CD4-positive, alpha-beta T cell treated with Interleukin-4 for 4 hours (primary cell): ENCODE data around the gene RANBP3.
"Not testable (repeated sequence)": the region's sequence is repeated elsewhere in the genome, so short reads cannot be mapped to it uniquely, and the experiment has no call there.

Source experiments
- DNase-seq: peaks from one replicate; pipeline ENCODE4 v3.0.0-alpha.2; 2020

RANBP3 gene

GRCh38 chr19:5963259-5963658 lies 14.7 kb downstream of the RANBP3 start:
- not testable (repeated sequence) for DNase-seq

- DNase-seq = peak; percentile 95
Observed at GRCh38 chr19:5961969-5962945, 15.7 kb downstream of the RANBP3 start.

DNA sequence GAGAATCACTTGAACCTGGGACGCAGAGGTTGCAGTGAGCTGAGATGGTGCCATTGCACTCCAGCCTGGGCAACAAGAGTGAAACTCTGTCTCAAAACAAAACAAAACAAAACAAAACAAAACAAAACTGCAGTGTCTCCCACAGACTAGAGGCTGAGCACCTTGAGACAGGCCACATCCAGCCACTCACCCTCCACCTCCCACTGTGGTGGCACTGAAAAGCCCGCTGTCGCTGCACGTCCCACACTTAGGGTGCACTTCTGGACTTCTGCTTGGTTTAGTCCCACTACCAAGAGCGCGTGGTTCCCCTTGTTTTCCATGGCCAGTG lies 16.3 kb downstream of the RANBP3 start:
- not testable (repeated sequence) for DNase-seq

DNA sequence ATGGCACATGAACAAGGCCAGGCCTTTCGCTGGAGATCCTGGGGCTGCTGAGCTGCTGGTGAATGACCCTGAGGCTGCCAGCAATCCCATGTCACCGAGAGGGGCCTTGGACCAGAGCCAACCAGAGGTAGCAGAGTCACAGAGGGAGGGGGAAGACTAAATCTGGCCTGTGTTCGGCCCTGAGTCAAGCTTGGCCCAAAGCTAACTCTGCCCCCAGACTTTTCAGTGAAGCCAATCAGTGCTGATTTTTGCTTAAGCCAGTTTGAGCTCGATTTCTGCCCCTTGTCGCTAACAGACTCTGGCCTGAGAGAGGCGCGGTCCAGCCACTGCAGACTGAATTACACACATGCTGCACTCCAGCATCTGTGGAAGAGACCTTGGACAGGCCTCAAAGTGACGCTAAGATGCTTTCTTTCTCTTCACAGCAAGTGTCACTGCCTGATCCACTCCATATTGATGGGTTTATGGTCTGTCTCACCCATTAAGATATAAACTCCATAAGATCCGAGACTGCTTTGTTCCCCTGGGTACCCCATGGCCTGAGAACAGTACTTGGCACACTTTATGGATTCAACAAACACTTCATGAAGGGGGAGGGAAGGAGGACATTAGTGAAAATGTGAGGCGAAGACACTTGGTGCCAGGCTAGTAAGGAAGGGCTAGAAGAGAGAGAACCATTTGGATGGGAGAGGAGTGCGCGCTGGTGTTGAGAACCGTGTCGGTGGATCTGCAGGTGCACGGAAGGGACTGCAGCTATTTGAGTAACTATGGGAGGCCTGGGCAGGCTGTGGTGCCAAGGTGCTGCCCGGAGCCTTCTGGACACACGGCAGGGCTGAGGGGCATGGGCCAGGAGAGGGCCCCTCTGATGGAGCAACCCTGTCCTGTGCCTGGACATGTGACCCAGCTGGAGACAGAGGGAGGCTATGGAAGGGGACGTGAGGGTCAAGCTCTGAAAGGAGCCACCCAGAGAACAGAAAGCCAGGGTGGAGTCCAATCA lies 17.6 kb downstream of the RANBP3 start:
- DNase-seq = no peak

DNA sequence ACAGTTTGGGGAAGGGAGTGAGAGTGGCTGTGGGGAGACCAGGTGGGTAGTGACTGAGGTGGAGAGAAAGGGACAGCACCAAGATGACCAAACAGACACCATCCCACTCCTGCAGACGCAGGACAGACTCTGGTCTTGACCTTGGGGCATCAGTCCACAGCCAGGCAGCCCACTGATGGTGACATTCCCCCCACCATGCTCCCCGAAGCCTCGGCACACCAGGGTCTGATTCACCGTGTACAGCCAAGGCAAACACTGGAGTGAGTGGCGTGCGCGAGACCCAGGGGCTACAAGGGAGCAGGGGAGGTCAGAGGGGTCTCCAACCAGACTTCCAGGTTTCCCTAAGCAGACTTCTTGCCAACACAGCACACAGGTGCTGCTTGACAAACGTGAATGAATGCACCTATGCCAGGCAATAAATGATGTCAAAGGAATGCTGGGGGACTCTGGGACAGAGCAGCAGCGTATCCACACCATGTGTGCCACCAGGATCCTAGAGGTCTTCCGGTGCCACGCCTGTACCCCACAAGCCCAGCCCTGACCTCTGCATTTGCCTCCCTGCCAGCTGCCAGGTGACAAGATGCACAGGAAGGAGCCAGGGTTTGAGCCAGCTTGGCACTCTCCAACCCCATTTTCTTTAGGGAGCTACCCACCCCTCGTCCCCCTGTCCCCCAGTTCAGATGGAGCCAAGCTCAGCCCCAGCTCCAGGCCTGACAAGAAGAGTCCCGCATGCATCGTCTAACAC lies 18.5 kb downstream of the RANBP3 start:
- no peak for DNase-seq

- no peak for DNase-seq
Observed at GRCh38 chr19:5958851-5959122, 19.2 kb downstream of the RANBP3 start.

- no peak for DNase-seq
Observed at GRCh38 chr19:5958074-5958850, 19.7 kb downstream of the RANBP3 start.

DNA sequence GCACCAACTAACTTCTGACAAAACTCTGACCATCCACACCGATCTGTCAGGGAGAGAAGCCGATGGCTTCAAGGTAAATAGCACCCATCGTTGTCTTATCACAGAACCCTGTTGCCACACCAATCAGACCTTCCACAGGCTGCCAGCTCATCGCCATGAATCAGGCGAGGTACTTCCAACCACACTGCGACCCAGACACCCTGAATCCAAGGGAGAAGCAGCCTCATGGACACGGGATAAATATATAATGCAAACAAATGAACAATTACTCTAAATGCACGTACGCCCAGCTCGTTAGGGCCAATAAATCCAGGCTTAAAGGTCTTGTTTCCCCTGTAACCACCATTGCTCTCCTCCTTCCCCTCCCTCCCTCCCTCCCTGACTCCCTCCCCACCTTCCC lies 20.8 kb downstream of the RANBP3 start:
- DNase-seq = no peak

- no peak for DNase-seq
Observed at GRCh38 chr19:5956728-5957127, 21.2 kb downstream of the RANBP3 start.

DNA sequence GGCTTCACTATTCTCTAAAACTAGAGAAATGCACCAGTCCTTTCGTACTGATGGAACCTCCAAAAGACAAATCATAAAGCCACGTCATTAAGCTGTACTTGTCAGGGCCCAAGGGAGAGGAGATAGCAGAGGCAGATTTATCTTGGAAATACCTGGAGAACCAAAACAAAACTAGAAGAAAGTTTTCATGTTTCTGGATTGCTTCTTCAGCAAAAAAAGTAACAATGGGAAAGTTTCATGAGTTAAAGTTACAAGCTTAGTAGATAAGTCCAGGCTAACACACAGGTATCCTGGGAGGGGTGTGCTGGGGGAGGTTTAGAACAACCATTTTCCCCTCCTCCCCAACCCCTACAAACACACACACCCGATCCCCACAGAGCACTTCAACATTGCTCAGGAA lies 21.6 kb downstream of the RANBP3 start:
- DNase-seq = no peak

- no peak for DNase-seq
Observed at GRCh38 chr19:5955636-5955935, 22.4 kb downstream of the RANBP3 start.

GRCh38 chr19:5954293-5954692 lies 23.6 kb downstream of the RANBP3 start:
- DNase-seq = no peak

GRCh38 chr19:5953680-5954213 lies 24.2 kb downstream of the RANBP3 start:
- peak; percentile 48 for DNase-seq

GRCh38 chr19:5953030-5953589 lies 24.8 kb downstream of the RANBP3 start:
- DNase-seq = peak; percentile 19

DNA sequence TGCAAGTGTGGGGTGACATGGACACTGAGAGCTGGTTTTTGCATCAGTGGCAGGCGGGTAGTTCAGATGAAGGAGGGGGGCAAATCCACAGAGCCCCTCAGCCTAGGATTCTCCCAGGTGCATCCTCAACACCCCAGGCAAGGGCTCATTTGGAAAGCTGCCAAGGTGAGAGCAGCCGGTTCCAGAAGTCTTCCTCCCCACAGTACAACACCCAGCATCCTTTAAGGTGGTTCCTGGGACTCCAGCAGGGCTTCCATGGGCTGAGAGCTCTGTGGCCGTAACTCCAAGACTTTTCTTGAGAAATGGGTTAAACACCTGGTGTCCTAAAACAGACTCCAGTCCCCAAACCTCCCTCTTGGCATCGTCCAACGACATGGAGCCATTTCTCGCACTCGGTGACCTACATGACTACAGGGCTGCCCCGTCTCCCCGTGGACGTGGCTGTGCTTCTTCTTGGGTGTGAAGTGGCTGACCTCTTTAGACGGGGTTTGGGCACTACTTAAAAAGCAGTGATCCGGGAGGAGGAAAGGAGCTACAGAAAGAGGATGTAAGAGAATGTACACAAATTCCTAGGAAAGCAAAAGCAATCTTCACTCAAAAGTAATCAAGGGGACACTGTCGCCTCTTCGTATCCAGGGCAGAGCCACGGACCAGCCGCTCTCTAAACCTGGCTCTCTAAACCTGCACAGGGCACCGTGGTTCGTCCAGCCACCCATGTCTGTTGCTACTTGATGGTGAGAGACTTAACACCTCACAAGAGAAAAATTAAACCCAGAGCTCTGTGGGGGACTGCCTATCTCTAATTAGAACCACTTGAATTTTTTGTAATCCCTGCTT lies 25.5 kb downstream of the RANBP3 start:
- DNase-seq = no peak

- DNase-seq = no peak
Observed at GRCh38 chr19:5951338-5951861, 26.5 kb downstream of the RANBP3 start.

DNA sequence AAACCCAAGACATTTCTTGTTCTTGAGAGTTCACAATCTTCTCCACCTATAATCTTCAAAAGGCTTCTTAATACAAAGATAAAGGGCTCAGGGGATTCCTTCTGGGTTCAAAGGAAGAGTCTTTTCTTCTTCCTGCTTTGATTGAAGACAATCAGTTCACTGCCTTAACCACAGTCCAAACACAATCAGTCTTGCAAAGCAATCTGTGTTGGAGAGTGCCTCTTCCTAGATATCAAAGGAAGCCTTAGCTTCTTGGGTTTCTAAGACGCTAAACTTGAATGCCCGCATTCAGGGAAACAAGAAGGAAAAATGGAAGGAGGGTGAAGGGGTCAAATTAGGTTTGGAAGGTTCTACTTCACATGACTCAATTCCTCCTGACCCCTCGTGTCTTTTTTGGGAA lies 27.2 kb downstream of the RANBP3 start:
- peak; percentile 9 for DNase-seq

DNA sequence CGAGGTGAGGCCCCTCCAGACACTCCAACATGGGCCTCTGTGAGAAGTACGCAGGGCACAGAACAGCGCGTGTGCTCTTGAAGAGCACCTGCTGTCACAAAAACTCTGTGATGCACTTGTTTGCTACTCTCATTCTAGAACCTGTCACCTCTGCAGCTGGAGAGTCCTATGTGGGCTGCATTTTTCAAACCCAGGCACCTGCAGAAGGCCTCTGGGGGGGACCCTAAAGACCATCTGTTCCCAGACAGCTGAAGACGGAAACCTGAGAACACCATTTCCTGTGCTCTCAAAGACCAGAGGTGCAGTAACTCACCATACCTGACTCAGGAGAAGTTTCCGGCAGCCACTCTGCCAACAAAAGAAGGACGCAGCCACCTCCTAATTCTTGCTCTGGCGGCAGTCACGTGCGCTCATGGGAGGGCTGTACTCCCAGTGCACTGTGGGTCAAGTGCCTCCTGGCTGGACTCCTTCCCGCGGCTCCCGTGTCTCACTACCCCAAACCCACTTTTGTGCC lies 28.1 kb downstream of the RANBP3 start:
- DNase-seq = peak; percentile 55

DNA sequence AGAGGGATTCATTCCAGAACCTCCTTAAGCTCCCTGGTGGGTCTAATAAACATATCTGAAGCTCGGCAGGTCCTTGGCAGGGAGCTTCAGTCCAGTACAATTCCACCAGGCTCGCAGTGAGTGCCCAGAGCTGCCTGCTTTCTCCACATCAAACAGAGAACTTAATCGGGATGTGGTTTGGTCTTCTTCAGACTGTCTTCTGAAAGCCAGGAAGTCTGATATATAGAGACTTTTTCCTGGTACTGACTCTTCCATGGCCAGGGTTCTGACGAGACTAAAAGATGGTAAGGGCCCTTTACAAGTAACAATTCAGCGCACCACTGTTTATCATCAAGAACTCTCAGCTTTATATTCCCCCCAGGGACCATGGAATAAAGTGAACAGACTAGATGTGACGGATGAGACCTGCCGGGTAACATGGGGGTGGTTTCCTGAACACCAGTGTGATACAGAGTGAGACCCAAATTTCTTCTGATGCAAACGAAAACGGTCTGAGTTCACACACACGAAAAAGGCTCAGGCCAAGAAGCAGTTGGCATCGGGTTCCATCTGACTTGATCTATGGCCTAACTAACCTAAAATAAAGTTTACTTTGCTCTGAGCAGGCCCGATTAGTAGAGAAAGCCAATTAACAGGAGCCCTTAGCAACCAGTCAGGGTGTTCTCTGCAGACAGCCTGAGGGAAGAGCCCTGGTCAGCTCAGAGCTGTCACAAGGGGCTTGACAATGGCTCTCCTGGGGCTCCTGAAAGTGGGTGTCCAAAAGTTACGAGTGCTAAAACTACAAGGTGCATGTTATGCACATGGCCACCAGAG lies 29.0 kb downstream of the RANBP3 start:
- peak; percentile 21 for DNase-seq

DNA sequence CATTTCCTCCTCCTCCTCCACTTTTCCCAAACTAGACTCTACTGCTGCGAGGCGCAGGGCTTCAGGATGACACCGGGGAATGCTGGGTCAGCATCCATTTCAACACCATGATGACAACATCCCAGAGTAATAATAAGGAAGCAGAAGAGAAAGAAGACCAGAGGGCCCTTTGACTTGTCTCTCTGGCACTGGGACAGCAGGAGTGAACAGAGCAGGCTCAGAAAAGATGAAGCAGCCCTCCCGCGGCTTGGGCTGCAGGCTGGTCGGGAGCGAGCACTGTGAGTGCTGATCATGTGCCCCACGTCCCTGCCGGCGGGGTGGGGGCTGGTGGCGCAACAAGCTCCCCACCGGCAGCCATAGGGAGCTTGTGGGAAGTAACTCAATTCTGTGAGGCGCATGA lies 30.5 kb downstream of the RANBP3 start:
- DNase-seq = no peak
